Measurements from ENCODE around the gene MAN1C1.
A peak's percentile ranks its signal among the peaks of the same experiment; 100 is the strongest.

MAN1C1 gene

DNA sequence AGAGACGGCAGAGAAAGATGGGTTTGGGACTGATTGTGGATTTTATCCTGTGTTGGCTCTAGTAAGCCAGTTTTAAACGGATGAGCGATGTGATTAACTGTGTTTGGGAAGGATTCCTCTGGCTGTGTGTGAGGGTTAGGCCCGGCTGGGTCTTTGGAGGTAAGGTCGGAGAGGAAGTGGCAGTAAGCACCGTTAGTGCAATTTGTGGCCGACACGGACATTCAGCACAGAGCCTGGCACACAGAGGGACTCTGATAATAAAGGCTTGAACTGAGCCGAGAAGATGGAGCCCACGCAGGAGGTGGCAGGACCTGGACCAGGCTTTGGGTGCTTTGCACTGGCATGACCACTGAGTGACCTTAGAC, 204.5 kb downstream of the MAN1C1 start:
- no peak for DNase-seq
- peak overlapping the region; percentile 78 for H3K4me3 ChIP-seq (ENCODE audit: insufficient read depth, low read depth, low read length, poor library complexity, severe bottlenecking)
- no peaks in the 10 kb centered on the region for H3K27me3 ChIP-seq (replicated peaks; ENCODE audit: control insufficient read depth, insufficient read depth, low read length, poor library complexity, severe bottlenecking)
- peaks cover 24% of the 10 kb centered on the region for H3K4me1 ChIP-seq (ENCODE audit: control insufficient read depth, insufficient read depth, low read length, poor library complexity, severe bottlenecking)
- H3K36me3 ChIP-seq (ENCODE audit: control insufficient read depth, insufficient read depth, low read length), result peaks cover 2% of the 10 kb centered on the region
- H3K9me3 ChIP-seq (ENCODE audit: control insufficient read depth, low read length), result no peaks in the 10 kb centered on the region
- H3K27ac ChIP-seq (ENCODE audit: insufficient read depth, low read length, poor library complexity, severe bottlenecking), result peak overlapping the region; percentile 80

DNA sequence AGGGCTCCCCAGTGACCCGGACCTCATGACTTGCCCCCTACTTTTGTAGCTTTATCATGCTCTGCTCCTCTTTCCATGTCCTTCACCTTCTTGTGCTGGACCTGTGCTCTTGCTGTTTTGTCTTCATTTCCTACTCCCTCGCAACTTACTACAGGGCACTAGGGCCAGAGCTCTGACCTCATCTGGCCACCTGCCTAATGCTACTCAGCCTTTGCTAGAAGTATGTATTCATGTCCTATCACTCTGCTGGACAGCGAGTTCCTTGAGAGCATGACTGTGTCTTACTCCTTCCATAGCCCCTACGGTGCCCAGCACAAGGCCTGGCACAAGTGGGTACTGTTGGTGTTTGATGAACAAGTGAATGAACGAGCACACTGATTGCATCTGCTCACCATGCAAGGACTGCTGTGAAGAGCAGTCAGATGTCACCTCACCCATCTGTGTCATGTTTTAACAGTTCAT, 205.1 kb downstream of the MAN1C1 start:
- Histone ChIP-seq H3K27me3 (replicated peaks; ENCODE audit: control insufficient read depth, insufficient read depth, low read length, poor library complexity, severe bottlenecking) (no peaks in the 10 kb centered on the region), H3K36me3 (ENCODE audit: control insufficient read depth, insufficient read depth, low read length) (peaks cover 8% of the 10 kb centered on the region), H3K4me1 (ENCODE audit: control insufficient read depth, insufficient read depth, low read length, poor library complexity, severe bottlenecking) (peaks cover 24% of the 10 kb centered on the region), H3K9me3 (ENCODE audit: control insufficient read depth, low read length) (no peaks in the 10 kb centered on the region), H3K4me3 (ENCODE audit: insufficient read depth, low read depth, low read length, poor library complexity, severe bottlenecking) (no peak overlapping the region), H3K27ac (ENCODE audit: insufficient read depth, low read length, poor library complexity, severe bottlenecking) (no peak overlapping the region)
- DNase-seq, result no peak

DNA sequence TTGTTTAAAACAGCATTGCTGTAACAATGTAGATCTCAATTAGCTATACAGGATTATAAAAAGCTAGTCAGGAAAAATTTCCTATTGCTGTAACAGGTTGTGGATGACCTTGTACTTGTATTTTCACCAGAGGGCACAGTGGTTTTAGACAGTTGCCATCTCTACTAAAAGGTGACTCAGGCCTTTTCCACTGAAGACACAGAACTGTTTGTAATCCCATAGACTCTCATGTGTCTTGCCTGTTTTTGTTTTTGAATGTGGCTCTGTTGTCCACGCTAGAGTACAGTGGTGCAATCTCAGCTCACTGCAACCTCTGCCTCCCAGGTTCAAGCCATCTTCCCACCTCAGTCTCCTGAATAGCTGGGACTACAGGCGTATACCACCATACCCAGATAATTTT, 209.0 kb downstream of the MAN1C1 start:
- Histone ChIP-seq H3K4me3 (ENCODE audit: insufficient read depth, low read depth, low read length, poor library complexity, severe bottlenecking) (no peak overlapping the region), H3K4me1 (ENCODE audit: control insufficient read depth, insufficient read depth, low read length, poor library complexity, severe bottlenecking) (peaks cover 13% of the 10 kb centered on the region), H3K27me3 (replicated peaks; ENCODE audit: control insufficient read depth, insufficient read depth, low read length, poor library complexity, severe bottlenecking) (no peaks in the 10 kb centered on the region), H3K9me3 (ENCODE audit: control insufficient read depth, low read length) (no peaks in the 10 kb centered on the region), H3K27ac (ENCODE audit: insufficient read depth, low read length, poor library complexity, severe bottlenecking) (no peak overlapping the region), H3K36me3 (ENCODE audit: control insufficient read depth, insufficient read depth, low read length) (peaks cover 42% of the 10 kb centered on the region)
- no peak for DNase-seq

DNA sequence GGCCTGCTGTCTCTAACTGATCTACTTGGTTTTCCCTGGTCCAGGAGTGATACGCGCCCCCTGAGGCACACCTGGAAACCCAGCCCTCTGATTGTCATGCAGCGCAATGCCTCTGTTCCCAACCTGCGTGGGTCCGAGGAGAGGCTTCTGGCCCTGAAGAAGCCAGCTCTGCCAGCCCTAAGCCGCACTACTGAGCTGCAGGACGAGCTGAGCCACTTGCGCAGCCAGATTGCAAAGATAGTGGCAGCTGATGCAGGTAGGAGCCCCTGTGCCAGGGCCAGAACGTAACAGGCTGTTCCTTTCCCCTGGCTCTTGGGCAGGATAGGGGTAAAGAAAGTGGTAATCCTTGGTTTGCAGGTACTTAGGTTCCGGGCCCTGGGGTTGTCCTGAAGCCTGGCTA, 210.0 kb downstream of the MAN1C1 start:
- Histone ChIP-seq H3K4me1 (ENCODE audit: control insufficient read depth, insufficient read depth, low read length, poor library complexity, severe bottlenecking) (peaks cover 4% of the 10 kb centered on the region), H3K4me3 (ENCODE audit: insufficient read depth, low read depth, low read length, poor library complexity, severe bottlenecking) (no peak overlapping the region), H3K27me3 (replicated peaks; ENCODE audit: control insufficient read depth, insufficient read depth, low read length, poor library complexity, severe bottlenecking) (no peaks in the 10 kb centered on the region), H3K27ac (ENCODE audit: insufficient read depth, low read length, poor library complexity, severe bottlenecking) (no peak overlapping the region), H3K36me3 (ENCODE audit: control insufficient read depth, insufficient read depth, low read length) (peaks cover 52% of the 10 kb centered on the region), H3K9me3 (ENCODE audit: control insufficient read depth, low read length) (no peaks in the 10 kb centered on the region)
- DNase-seq, result no peak

GRCh38 chr1:25828491-25828890, 211.9 kb downstream of the MAN1C1 start:
- Histone ChIP-seq H3K27me3 (replicated peaks; ENCODE audit: control insufficient read depth, insufficient read depth, low read length, poor library complexity, severe bottlenecking) (no peaks in the 10 kb centered on the region), H3K4me1 (ENCODE audit: control insufficient read depth, insufficient read depth, low read length, poor library complexity, severe bottlenecking) (no peaks in the 10 kb centered on the region), H3K9me3 (ENCODE audit: control insufficient read depth, low read length) (no peaks in the 10 kb centered on the region), H3K27ac (ENCODE audit: insufficient read depth, low read length, poor library complexity, severe bottlenecking) (no peak overlapping the region), H3K4me3 (ENCODE audit: insufficient read depth, low read depth, low read length, poor library complexity, severe bottlenecking) (no peak overlapping the region), H3K36me3 (ENCODE audit: control insufficient read depth, insufficient read depth, low read length) (peaks cover 64% of the 10 kb centered on the region)
- DNase-seq, result no peak

DNA sequence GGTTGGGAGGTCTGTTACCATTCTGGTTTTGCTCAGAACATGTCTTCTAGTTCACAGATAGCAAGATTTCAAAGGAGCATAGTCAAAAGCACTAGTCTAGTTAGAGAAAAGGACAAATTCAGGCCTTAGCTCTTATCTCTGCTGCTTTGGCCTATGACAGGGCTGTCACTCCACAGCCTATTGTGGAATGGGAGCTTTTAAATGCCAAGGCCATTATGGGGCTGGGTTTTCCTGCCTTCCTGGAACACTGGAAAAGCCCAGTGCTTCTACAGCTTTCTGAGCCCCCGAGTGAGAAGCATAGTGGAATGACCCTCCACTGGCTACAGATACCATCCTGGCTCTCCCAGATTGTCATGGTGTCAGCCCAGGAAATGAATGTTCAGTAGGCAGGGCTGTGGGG, 212.5 kb downstream of the MAN1C1 start:
- no peak for DNase-seq
- no peaks in the 10 kb centered on the region for H3K4me1 ChIP-seq (ENCODE audit: control insufficient read depth, insufficient read depth, low read length, poor library complexity, severe bottlenecking)
- no peak overlapping the region for H3K4me3 ChIP-seq (ENCODE audit: insufficient read depth, low read depth, low read length, poor library complexity, severe bottlenecking)
- H3K9me3 ChIP-seq (ENCODE audit: control insufficient read depth, low read length), result no peaks in the 10 kb centered on the region
- no peaks in the 10 kb centered on the region for H3K27me3 ChIP-seq (replicated peaks; ENCODE audit: control insufficient read depth, insufficient read depth, low read length, poor library complexity, severe bottlenecking)
- H3K36me3 ChIP-seq (ENCODE audit: control insufficient read depth, insufficient read depth, low read length), result peaks cover 64% of the 10 kb centered on the region
- no peak overlapping the region for H3K27ac ChIP-seq (ENCODE audit: insufficient read depth, low read length, poor library complexity, severe bottlenecking)

DNA sequence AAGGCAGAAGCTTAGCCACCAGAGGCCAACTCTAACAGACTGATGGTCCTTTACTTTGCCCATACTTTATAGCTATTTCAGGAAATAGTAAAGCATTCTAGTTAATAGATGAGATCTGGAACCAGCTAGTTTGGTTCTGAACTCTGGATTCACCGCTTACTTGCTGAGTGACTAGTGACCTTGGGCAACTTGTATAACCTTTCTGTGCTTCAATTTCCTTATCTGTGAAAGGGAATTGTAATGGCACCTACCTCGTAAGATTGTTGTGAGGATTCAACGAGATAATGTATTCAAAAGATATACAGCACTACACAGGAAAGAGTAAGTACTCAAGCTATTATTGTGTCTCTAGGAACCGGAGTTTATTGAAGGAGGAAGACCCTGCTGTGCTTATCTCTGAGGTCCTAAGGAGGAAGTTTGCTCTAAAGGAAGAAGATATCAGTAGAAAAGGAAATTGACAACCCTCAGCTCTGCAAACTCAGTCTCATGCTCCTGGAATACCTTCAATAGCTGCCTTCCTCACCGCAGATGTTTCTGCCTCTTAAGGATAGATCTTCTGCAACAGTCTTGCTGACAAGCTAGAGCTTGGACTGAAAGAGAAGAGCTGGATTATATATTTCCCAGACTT, 215.1 kb downstream of the MAN1C1 start:
- H3K36me3 ChIP-seq (ENCODE audit: control insufficient read depth, insufficient read depth, low read length), result peaks cover 56% of the 10 kb centered on the region
- no peaks in the 10 kb centered on the region for H3K27me3 ChIP-seq (replicated peaks; ENCODE audit: control insufficient read depth, insufficient read depth, low read length, poor library complexity, severe bottlenecking)
- no peak overlapping the region for H3K27ac ChIP-seq (ENCODE audit: insufficient read depth, low read length, poor library complexity, severe bottlenecking)
- no peak overlapping the region for H3K4me3 ChIP-seq (ENCODE audit: insufficient read depth, low read depth, low read length, poor library complexity, severe bottlenecking)
- H3K9me3 ChIP-seq (ENCODE audit: control insufficient read depth, low read length), result no peaks in the 10 kb centered on the region
- no peak for DNase-seq
- no peaks in the 10 kb centered on the region for H3K4me1 ChIP-seq (ENCODE audit: control insufficient read depth, insufficient read depth, low read length, poor library complexity, severe bottlenecking)

GRCh38 chr1:25832336-25833037, 215.9 kb downstream of the MAN1C1 start:
- H3K9me3 ChIP-seq (ENCODE audit: control insufficient read depth, low read length), result no peaks in the 10 kb centered on the region
- peaks cover 51% of the 10 kb centered on the region for H3K36me3 ChIP-seq (ENCODE audit: control insufficient read depth, insufficient read depth, low read length)
- no peak overlapping the region for H3K4me3 ChIP-seq (ENCODE audit: insufficient read depth, low read depth, low read length, poor library complexity, severe bottlenecking)
- no peaks in the 10 kb centered on the region for H3K27me3 ChIP-seq (replicated peaks; ENCODE audit: control insufficient read depth, insufficient read depth, low read length, poor library complexity, severe bottlenecking)
- no peaks in the 10 kb centered on the region for H3K4me1 ChIP-seq (ENCODE audit: control insufficient read depth, insufficient read depth, low read length, poor library complexity, severe bottlenecking)
- H3K27ac ChIP-seq (ENCODE audit: insufficient read depth, low read length, poor library complexity, severe bottlenecking), result no peak overlapping the region
- DNase-seq, result no peak

DNA sequence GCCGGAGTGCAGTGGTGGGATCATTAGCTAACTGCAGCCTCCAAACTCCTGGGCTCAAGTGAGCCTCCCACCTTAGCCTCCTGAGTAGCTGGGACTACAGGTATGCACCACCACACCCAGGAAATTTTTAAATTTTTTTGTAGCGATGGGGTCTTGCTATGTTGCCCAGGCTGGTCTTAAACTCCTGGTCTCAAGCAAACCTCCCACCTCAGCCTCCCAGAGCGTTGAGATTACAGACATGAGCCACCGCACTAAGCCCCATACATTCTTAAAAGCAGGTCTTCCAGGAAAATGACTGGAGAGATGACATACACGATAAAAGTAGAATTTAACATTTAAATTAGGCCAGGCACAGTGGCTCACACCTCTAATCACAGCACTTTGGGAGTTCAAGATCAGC, 216.6 kb downstream of the MAN1C1 start:
- H3K9me3 ChIP-seq (ENCODE audit: control insufficient read depth, low read length), result no peaks in the 10 kb centered on the region
- no peaks in the 10 kb centered on the region for H3K27me3 ChIP-seq (replicated peaks; ENCODE audit: control insufficient read depth, insufficient read depth, low read length, poor library complexity, severe bottlenecking)
- no peak overlapping the region for H3K4me3 ChIP-seq (ENCODE audit: insufficient read depth, low read depth, low read length, poor library complexity, severe bottlenecking)
- H3K27ac ChIP-seq (ENCODE audit: insufficient read depth, low read length, poor library complexity, severe bottlenecking), result no peak overlapping the region
- no peaks in the 10 kb centered on the region for H3K4me1 ChIP-seq (ENCODE audit: control insufficient read depth, insufficient read depth, low read length, poor library complexity, severe bottlenecking)
- DNase-seq, result no peak
- peaks cover 46% of the 10 kb centered on the region for H3K36me3 ChIP-seq (ENCODE audit: control insufficient read depth, insufficient read depth, low read length)

Data from effector memory CD4-positive, alpha-beta T cell (primary cell).